ENCODE results near the gene UACA. TPM values are rescaled to one million over a fixed set of nuclear protein-coding genes. Genes with fewer than 3 reads are reported as not detected.

Gene UACA
- total and polyA plus RNA-seq, 9 of the 15 experiments (the other 6 are each of a cell fraction or from before 2014, with no cell fraction given) = 0.06 to 0.33 (median 0.15) TPM; not detected in 5

DNA sequence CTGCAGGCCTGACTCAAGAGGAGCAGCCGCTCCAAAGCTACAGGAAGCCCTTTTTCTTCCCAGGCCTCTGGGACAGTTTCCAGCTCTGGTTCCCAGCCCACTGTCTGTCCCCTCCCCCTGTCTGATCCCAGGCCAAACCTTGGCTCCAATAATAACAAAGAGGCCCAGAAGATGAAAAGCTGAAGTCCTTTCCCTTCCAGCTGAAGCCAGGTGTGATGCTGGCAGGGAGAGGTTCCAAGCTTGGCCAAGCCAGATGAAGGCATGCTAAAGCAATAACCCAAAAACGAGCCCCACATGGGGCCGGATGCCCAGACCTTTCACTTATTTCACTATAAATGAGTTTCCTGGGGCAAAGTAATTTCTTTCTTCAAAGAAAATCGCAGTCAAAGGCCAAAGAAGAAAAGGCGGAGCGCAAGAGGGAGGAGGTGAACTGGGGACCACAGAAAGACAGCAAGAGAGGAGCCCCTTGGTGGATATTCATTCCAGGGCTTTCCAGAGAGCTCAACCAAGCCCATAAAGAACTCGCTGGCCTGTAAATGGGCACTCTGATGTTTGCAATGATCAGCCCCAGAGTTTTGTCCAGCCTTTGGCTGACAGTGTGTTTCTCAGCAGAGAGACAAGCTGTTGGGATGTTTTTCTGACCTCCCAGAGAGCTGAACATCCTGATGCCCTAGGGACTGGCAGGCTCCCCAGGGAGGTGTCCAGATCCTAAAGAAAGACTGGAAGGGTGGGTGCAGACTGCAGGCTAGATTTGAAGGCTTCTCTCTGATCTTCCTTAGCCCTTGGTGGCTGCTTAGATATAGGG is 157.6 kb downstream of the UACA start:
- no peaks in the 10 kb centered on the region for H3K9me3 ChIP-seq (replicated peaks; ENCODE audit: control insufficient read depth, insufficient read depth, low read depth, low read length)
- H3K4me3 ChIP-seq = no peak overlapping the region
- H3K27ac ChIP-seq (ENCODE audit: extremely low read depth, low read depth, low read length) = no peak overlapping the region
- H3K27me3 ChIP-seq (ENCODE audit: control insufficient read depth in 2 of 2, insufficient read depth in 2 of 2, low read length in 2 of 2) = peaks cover 0 to 33% of the 10 kb centered on the region in 2 experiments; a peak in 4 of 5 replicates
- BruUV-seq (replicated peaks) = no TSS peak
- in situ Hi-C loops (cut with MboI) (no loop called here), intact Hi-C loops (cut with micrococcal nuclease) (no loop called here)
- TF ChIP-seq POLR3G (IDR thresholded peaks at IDR 0.05; ENCODE audit: extremely low read depth, insufficient read length, insufficient replicate concordance) (no peak), SETDB1 (IDR thresholded peaks at IDR 0.05; ENCODE audit: low read length) (no peak), RBM34 (IDR thresholded peaks at IDR 0.05; ENCODE audit: borderline replicate concordance, insufficient read depth, low read length) (no peak), ZNF77 (CRISPR knock-in tag; IDR thresholded peaks at IDR 0.05) (no peak), COPS2 (conservative IDR thresholded peaks at IDR 0.05) (no peak), HMG20B (CRISPR knock-in tag; IDR thresholded peaks at IDR 0.05) (no peak), ARID2 (IDR thresholded peaks at IDR 0.05) (no peak)
- TF ChIP-seq, protein P1, sequence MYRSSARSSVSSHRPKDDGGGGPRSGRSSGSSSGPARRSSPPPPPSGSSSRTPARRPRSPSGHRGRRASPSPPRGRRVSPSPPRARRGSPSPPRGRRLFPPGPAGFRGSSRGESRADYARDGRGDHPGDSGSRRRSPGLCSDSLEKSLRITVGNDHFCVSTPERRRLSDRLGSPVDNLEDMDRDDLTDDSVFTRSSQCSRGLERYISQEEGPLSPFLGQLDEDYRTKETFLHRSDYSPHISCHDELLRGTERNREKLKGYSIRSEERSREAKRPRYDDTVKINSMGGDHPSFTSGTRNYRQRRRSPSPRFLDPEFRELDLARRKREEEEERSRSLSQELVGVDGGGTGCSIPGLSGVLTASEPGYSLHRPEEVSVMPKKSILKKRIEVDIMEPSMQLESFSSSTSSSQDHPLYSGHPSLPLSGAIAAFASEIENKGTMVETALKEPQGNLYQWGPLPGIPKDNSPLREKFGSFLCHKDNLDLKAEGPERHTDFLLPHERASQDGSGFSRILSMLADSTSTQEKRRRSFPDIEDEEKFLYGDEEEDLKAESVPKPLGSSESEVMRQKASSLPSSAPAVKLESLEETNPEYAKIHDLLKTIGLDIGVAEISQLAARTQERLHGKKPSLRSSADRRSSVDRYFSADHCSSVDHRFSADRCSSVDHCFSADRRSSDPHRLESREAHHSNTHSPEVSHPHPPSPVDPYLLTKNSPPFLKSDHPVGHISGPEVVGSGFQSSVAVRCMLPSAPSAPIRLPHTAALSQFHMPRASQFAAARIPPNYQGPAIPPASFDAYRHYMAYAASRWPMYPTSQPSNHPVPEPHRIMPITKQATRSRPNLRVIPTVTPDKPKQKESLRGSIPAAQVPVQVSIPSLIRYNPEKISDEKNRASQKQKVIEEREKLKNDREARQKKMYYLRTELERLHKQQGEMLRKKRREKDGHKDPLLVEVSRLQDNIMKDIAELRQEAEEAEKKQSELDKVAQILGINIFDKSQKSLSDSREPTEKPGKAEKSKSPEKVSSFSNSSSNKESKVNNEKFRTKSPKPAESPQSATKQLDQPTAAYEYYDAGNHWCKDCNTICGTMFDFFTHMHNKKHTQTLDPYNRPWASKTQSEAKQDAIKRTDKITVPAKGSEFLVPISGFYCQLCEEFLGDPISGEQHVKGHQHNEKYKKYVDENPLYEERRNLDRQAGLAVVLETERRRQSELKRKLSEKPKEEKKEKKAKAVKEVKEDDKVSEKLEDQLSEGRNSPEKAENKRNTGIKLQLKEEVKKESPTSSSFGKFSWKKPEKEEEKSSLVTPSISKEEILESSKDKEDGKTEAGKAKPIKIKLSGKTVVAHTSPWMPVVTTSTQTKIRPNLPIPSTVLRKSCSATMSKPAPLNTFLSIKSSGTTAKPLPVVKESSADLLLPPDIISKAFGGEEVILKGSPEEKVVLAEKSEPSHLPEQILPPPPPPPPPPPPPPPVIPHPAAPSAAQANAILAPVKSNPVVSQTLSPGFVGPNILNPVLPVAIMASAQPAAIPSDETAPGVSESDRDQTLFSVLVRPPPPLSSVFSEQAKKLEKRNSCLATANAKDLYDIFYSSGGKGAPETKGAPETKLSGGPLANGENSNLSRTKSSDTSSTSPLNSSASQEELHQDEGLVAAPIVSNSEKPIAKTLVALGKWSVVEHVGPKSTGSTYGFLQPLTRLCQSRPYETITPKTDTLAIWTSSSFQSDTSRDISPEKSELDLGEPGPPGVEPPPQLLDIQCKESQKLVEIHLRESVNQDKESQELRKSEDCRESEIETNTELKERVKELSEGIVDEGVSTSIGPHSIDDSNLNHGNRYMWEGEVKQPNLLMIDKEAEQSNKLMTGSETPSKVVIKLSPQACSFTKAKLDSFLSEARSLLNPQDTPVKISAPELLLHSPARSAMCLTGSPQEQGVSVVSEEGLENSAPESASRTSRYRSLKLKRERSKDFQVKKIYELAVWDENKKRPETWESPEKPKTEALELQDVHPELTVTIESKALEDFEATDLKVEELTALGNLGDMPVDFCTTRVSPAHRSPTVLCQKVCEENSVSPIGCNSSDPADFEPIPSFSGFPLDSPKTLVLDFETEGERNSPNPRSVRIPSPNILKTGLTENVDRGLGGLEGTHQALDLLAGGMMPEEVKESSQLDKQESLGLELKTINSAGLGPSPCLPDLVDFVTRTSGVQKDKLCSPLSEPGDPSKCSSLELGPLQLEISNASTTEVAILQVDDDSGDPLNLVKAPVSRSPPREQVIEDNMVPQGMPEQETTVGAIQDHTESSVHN (IDR thresholded peaks at IDR 0.05; ENCODE audit: borderline replicate concordance in 1 of 2, low read depth in 1 of 2) = no peak
- no peaks in the 10 kb centered on the region for H3K36me3 ChIP-seq (ENCODE audit: control insufficient read depth, insufficient read depth, low read length)
- no peaks in the 10 kb centered on the region for H3K9me1 ChIP-seq (ENCODE audit: control insufficient read depth, insufficient read depth, low read length)
- ATAC-seq (no peak), DNase-seq (ENCODE audit: extremely low read depth in 1 of 4, low spot score in 3 of 4) (no peak), FAIRE-seq (no peak)
- no peaks in the 10 kb centered on the region for H4K20me1 ChIP-seq (replicated peaks; ENCODE audit: control insufficient read depth, insufficient read depth, low read length)
- WGBS (ENCODE audit: insufficient coverage, low coverage, missing lambda C conversion rate) = 2% methylated on average over 7 of the region's 7 CpGs
- H3K4me1 ChIP-seq (replicated peaks in 1 of 2; ENCODE audit: control insufficient read depth in 2 of 2, insufficient read depth in 2 of 2, low read length in 2 of 2) = no peaks in the 10 kb centered on the region; a peak in 1 of 5 replicates
- H3K4me2 ChIP-seq (ENCODE audit: insufficient read depth, low read length) = no peak overlapping the region
- H3K79me2 ChIP-seq (ENCODE audit: control insufficient read depth, insufficient read depth, low read length) = no peaks in the 10 kb centered on the region
- H3K9ac ChIP-seq (ENCODE audit: insufficient read depth in 1 of 2, low read depth in 2 of 2, low read length in 2 of 2) = no peak overlapping the region
- no peak overlapping the region for H2AFZ ChIP-seq (ENCODE audit: low read depth, low read length)
- CTCF ChIA-PET (ENCODE audit: low intra/inter-chr PET ratio) = no interaction called here
- POLR2A ChIA-PET = interaction anchor here (0.6 to 1.4 kb wide), 2 partner anchors 23 to 1733 kb away, joined by 3 read pairs; no protein-coding TSS in a partner anchor

All from K562 (cell line).